Gastrocnemius medialis (tissue), 4 donors: ENCODE measurements around the gene ZNF467.

ENCODE experiments used
- CTCF ChIP-seq, 5 experiments: fragments of 450-650 bp in 3 of 5; fragments of 200-600 bp in 2 of 5; sonication (generic) in 2 of 5; IDR thresholded peaks in 4 of 5; conservative IDR thresholded peaks in 1 of 5; 1 replicate in 4 of 5; 2 replicates in 1 of 5; pipeline ENCODE4 v1.5.1; 2016 to 2019; ENCODE audit warnings: antibody characterized with exemption in 5 of 5, mild to moderate bottlenecking in 3 of 5, moderate library complexity in 3 of 5
- POLR2A ChIP-seq, 2 donors: fragments of 450-650 bp; IDR thresholded peaks; one replicate each; pipeline ENCODE4 v1.6.1; 2017; ENCODE audit warnings: antibody characterized with exemption in 2 of 2, mild to moderate bottlenecking in 2 of 2, moderate library complexity in 2 of 2

GRCh38 chr7:149765399-149766121 is 7.8 kb downstream of the ZNF467 start:
- TF ChIP-seq CTCF (IDR thresholded peaks at IDR 0.05 in 4 of 5, conservative IDR thresholded peaks at IDR 0.05 in 1 of 5): no peak
- TF ChIP-seq POLR2A (IDR thresholded peaks at IDR 0.05): no peak
